Ectodermal cell (in vitro differentiated cells): ENCODE data around the gene DCAKD.

Experiments
- H3K27ac ChIP-seq: 2 replicates; pipeline ENCODE4 v1.7.0; 2013; ENCODE audit warnings: mild to moderate bottlenecking, low read depth, low read length; ENCODE audit not compliant: insufficient read depth, poor library complexity, severe bottlenecking
- H3K27me3 ChIP-seq: 2 replicates; pipeline ENCODE4 v1.7.0; 2013; ENCODE audit warnings: mild to moderate bottlenecking, low read length; ENCODE audit not compliant: insufficient read depth, control insufficient read depth, poor library complexity, severe bottlenecking
- H3K36me3 ChIP-seq: one replicate; pipeline ENCODE4 v1.7.0; 2013; ENCODE audit warnings: low read length; ENCODE audit not compliant: control insufficient read depth, insufficient read depth
- H3K4me1 ChIP-seq: one replicate; pipeline ENCODE4 v1.7.0; 2013; ENCODE audit warnings: low read length; ENCODE audit not compliant: control insufficient read depth, insufficient read depth
- H3K4me3 ChIP-seq: 2 replicates; pipeline ENCODE4 v1.7.0; 2013; ENCODE audit warnings: low read depth, low read length, control low read depth; ENCODE audit not compliant: insufficient read depth
- H3K9me3 ChIP-seq: 2 replicates; pipeline ENCODE4 v1.7.0; 2013; ENCODE audit warnings: mild to moderate bottlenecking, low read length, moderate library complexity; ENCODE audit not compliant: control insufficient read depth
- WGBS, 2 experiments: methylation state at CpG; one replicate each; pipeline ENCODE4 v1.1.7; 2013; ENCODE audit warnings: missing lambda C conversion rate in 2 of 2; 5-methylcytosine and 5-hydroxymethylcytosine counted together

Gene DCAKD

GRCh38 chr17:45018514-45018847 lies 33.0 kb downstream of the DCAKD start:
- Histone ChIP-seq H3K4me1 (peaks cover 42% of the 10 kb centered on the region), H3K36me3 (peaks cover 3% of the 10 kb centered on the region), H3K9me3 (no peaks in the 10 kb centered on the region), H3K27ac (no peak overlapping the region), H3K4me3 (peak overlapping the region; percentile 28), H3K27me3 (peaks cover 46% of the 10 kb centered on the region)
- WGBS, 2 experiments = 54 to 55% methylated on average over 4 of the region's 4 CpGs

GRCh38 chr17:45016823-45017222 lies 34.6 kb downstream of the DCAKD start:
- H3K27me3 ChIP-seq = peaks cover 44% of the 10 kb centered on the region
- 72% methylated on average over 5 of the region's 5 CpGs for WGBS, 2 experiments
- no peak overlapping the region for H3K27ac ChIP-seq
- H3K9me3 ChIP-seq = no peaks in the 10 kb centered on the region
- H3K36me3 ChIP-seq = no peaks in the 10 kb centered on the region
- H3K4me3 ChIP-seq = no peak overlapping the region
- peaks cover 43% of the 10 kb centered on the region for H3K4me1 ChIP-seq

DNA sequence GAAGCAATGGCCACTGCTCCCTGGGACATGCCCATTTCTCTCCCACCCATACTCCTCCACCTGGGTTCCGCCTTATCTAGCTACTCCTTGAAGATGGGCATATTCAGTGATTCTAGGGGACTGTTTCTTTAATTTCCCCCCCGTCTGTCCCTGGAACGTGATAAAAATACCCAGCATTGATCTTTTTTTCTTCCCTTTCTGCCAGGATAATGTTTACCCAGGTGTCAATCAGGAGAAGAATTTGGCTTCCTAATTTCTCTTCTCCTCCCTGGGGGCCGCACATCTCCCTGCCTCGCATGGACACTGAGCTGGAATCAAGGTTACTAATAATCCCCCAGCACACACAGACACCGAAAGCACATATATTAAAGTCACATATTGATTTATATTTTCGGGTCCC lies 35.2 kb downstream of the DCAKD start:
- no peaks in the 10 kb centered on the region for H3K36me3 ChIP-seq
- WGBS, 2 experiments = 87% methylated on average over 7 of the region's 7 CpGs
- peaks cover 37% of the 10 kb centered on the region for H3K4me1 ChIP-seq
- no peak overlapping the region for H3K4me3 ChIP-seq
- peaks cover 38% of the 10 kb centered on the region for H3K27me3 ChIP-seq
- H3K27ac ChIP-seq = no peak overlapping the region
- no peaks in the 10 kb centered on the region for H3K9me3 ChIP-seq

GRCh38 chr17:45013021-45013997 lies 38.1 kb downstream of the DCAKD start:
- Histone ChIP-seq H3K4me1 (peaks cover 12% of the 10 kb centered on the region), H3K27me3 (peaks cover 8% of the 10 kb centered on the region), H3K36me3 (no peaks in the 10 kb centered on the region), H3K27ac (no peak overlapping the region), H3K9me3 (no peaks in the 10 kb centered on the region), H3K4me3 (no peak overlapping the region)
- WGBS, 2 experiments = 71 to 72% methylated on average over 17 of the region's 17 CpGs

GRCh38 chr17:45011767-45012166 lies 39.7 kb downstream of the DCAKD start:
- Histone ChIP-seq H3K36me3 (no peaks in the 10 kb centered on the region), H3K27me3 (peaks cover 3% of the 10 kb centered on the region), H3K9me3 (no peaks in the 10 kb centered on the region), H3K4me3 (no peak overlapping the region), H3K27ac (no peak overlapping the region), H3K4me1 (peaks cover 16% of the 10 kb centered on the region)
- 81 to 95% methylated on average over 1 of the region's 1 CpG for WGBS, 2 experiments

GRCh38 chr17:45009676-45010467 lies 41.6 kb downstream of the DCAKD start:
- WGBS, 2 experiments = 86% methylated on average over 13 of the region's 13 CpGs
- Histone ChIP-seq H3K4me1 (peaks cover 24% of the 10 kb centered on the region), H3K27me3 (peaks cover 3% of the 10 kb centered on the region), H3K27ac (no peak overlapping the region), H3K9me3 (no peaks in the 10 kb centered on the region), H3K4me3 (no peak overlapping the region), H3K36me3 (no peaks in the 10 kb centered on the region)

DNA sequence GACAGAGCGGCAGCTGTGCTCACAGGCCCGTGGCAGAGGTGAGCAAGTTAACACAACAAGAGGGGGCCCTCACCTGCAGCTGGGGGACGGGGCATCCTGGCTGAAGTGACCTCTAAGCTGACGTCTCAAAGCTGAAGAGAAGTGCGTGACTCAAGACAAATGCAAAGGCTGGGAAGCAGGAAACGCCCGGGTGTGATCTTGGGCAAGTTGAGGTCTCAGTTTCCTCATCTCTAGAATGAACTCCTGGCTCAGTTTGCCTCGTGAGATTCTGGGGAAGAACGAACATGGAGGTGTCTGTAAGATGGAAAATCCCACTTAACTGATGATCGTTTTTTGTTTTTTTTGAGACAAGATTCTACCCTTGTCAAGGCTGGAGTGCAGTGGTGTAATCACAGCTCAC lies 43.2 kb downstream of the DCAKD start:
- H3K36me3 ChIP-seq = no peaks in the 10 kb centered on the region
- no peaks in the 10 kb centered on the region for H3K9me3 ChIP-seq
- peaks cover 3% of the 10 kb centered on the region for H3K27me3 ChIP-seq
- peaks cover 28% of the 10 kb centered on the region for H3K4me1 ChIP-seq
- no peak overlapping the region for H3K27ac ChIP-seq
- WGBS, 2 experiments = 88% methylated on average over 10 of the region's 10 CpGs
- no peak overlapping the region for H3K4me3 ChIP-seq

DNA sequence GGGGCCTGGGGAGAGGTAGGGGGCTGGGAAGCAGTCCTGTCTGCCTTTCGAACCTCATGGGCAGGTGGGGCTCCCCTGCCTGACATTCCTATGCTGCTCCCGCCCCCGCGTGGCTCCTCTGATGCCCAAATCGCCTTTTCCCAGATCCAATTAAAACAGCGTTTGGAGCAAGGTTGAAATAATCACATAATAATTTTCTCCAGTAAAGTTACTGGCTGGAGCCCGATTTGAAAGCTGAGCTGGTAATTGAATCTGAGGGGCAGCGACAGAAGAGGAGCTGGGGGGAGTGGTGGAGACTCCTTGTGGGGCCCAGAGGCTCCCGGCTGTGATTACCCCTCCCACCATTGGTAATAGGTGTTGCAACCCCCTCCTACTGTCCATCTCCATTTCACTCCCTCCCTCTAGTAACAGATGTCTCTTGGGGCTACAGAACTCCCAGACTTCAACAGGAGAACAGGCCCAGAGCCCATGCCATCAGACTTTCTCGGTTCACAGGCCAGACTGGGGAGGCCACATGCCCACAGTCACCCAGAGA lies 44.4 kb downstream of the DCAKD start:
- no peaks in the 10 kb centered on the region for H3K36me3 ChIP-seq
- H3K27ac ChIP-seq = no peak overlapping the region
- H3K9me3 ChIP-seq = no peaks in the 10 kb centered on the region
- 31 to 38% methylated on average over 10 of the region's 10 CpGs for WGBS, 2 experiments
- peaks cover 3% of the 10 kb centered on the region for H3K27me3 ChIP-seq
- no peak overlapping the region for H3K4me3 ChIP-seq
- H3K4me1 ChIP-seq = peaks cover 22% of the 10 kb centered on the region

DNA sequence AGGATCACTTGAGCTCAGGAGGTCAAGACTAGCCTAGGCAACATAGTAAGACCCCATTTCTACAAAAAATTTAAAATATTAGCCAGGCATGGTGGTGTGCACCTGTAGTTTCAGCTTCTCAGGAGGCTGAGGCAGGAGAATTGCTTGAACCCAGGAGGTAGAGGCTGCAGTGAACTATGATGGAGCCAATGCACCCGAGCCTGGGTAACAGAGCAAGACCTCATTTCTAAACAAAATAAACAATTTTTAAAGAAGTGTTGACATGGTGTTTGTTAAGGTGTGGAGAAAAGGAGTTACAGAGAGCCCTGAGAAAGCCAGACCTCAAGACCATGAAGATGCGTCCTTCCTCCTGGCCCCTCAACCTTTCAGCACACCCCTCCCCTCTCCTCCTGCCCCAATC lies 45.7 kb downstream of the DCAKD start:
- H3K9me3 ChIP-seq = no peaks in the 10 kb centered on the region

DNA sequence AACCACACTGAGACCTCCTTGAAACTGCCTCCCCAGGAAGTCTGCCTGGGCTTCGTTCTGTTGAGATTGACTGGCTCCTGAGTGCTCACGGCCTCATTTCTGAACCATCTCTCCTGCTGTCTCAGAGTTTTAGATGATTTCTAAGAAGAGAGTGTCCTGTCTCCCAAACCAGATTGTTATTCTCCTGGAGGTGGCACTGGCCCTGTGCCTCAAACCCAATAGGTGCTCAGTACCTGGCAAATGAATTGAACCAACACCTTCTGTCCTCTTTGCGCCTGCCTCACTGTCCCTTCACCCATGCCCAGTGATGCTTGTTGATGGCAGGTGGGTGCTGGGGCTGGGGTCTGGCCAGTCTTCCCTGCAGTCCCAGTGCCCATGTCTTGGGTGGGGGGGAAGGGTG lies 47.0 kb downstream of the DCAKD start:
- H3K27me3 ChIP-seq = peaks cover 3% of the 10 kb centered on the region
- no peak overlapping the region for H3K27ac ChIP-seq
- H3K36me3 ChIP-seq = no peaks in the 10 kb centered on the region
- H3K9me3 ChIP-seq = no peaks in the 10 kb centered on the region
- H3K4me3 ChIP-seq = no peak overlapping the region
- peaks cover 22% of the 10 kb centered on the region for H3K4me1 ChIP-seq
- WGBS, 2 experiments = 63 to 69% methylated on average over 3 of the region's 3 CpGs

More for the DNA sequence above, 45.7 kb downstream of the DCAKD start:
- Histone ChIP-seq H3K27ac (no peak overlapping the region), H3K27me3 (peaks cover 3% of the 10 kb centered on the region), H3K36me3 (no peaks in the 10 kb centered on the region), H3K4me3 (no peak overlapping the region), H3K4me1 (peaks cover 22% of the 10 kb centered on the region)
- WGBS, 2 experiments = 95 to 100% methylated on average over 1 to 2 of the region's 2 CpGs
